ENCODE measurements around the gene WDR7.

GRCh38 chr18:57085371-57085770 lies 434.2 kb downstream of the WDR7 start:
- no peak for TF ChIP-seq CTCF (IDR thresholded peaks at IDR 0.05)
- TF ChIP-seq POLR2AphosphoS5 (IDR thresholded peaks at IDR 0.05), result no peak
- no peak for TF ChIP-seq POLR2A (IDR thresholded peaks at IDR 0.05)
